GM21360 (cell line): ENCODE data around the gene WDR45B.
"Not testable (repeated sequence)": the region's sequence is repeated elsewhere in the genome, so short reads cannot be mapped to it uniquely, and the experiment has no call there.

ENCODE experiments used
- ATAC-seq: cut with Tn5 transposase; IDR thresholded peaks from one replicate; pipeline ENCODE4 v1.9.1; 2021; ENCODE audit warnings: mild to moderate bottlenecking, moderate library complexity; ENCODE audit not compliant: unreplicated experiment

WDR45B gene

GRCh38 chr17:82587234-82588086 is 60.8 kb downstream of the WDR45B start:
- no peak for ATAC-seq

GRCh38 chr17:82586576-82587233 is 61.5 kb downstream of the WDR45B start:
- ATAC-seq, result no peak

- not testable (repeated sequence) for ATAC-seq
Observed at GRCh38 chr17:82585935-82586575, 62.2 kb downstream of the WDR45B start.

- ATAC-seq, result no peak
Observed at GRCh38 chr17:82583720-82584234, 64.5 kb downstream of the WDR45B start.

- no peak for ATAC-seq
Observed at GRCh38 chr17:82582709-82583108, 65.5 kb downstream of the WDR45B start.

- no peak for ATAC-seq
Observed at GRCh38 chr17:82582213-82582612, 66.0 kb downstream of the WDR45B start.

- ATAC-seq, result not testable (repeated sequence)
Observed at GRCh38 chr17:82579969-82580368, 68.3 kb downstream of the WDR45B start.

GRCh38 chr17:82577300-82577699 is 70.9 kb downstream of the WDR45B start:
- no peak for ATAC-seq

- ATAC-seq, result not testable (repeated sequence)
Observed at GRCh38 chr17:82575581-82576221, 72.5 kb downstream of the WDR45B start.

GRCh38 chr17:82574041-82574440 is 74.2 kb downstream of the WDR45B start:
- no peak for ATAC-seq

- ATAC-seq, result no peak
Observed at GRCh38 chr17:82571855-82572254, 76.4 kb downstream of the WDR45B start.

- no peak for ATAC-seq
Observed at GRCh38 chr17:82570277-82570676, 78.0 kb downstream of the WDR45B start.

- ATAC-seq, result no peak
Observed at GRCh38 chr17:82569621-82570020, 78.6 kb downstream of the WDR45B start.

GRCh38 chr17:82568997-82569393 is 79.2 kb downstream of the WDR45B start:
- ATAC-seq, result no peak

- no peak for ATAC-seq
Observed at GRCh38 chr17:82567286-82567685, 81.0 kb downstream of the WDR45B start.

GRCh38 chr17:82566129-82566960 is 81.9 kb downstream of the WDR45B start:
- no peak for ATAC-seq

- ATAC-seq, result no peak
Observed at GRCh38 chr17:82565551-82565950, 82.7 kb downstream of the WDR45B start.
